ENCODE results near the gene NAA38. TPM values are rescaled to one million over a fixed set of nuclear protein-coding genes. Genes with fewer than 3 reads are reported as not detected.
"Not testable (repeated sequence)": the region's sequence is repeated elsewhere in the genome, so short reads cannot be mapped to it uniquely, and the experiment has no call there.

Gene NAA38
- polyA plus RNA-seq, 12 donors, result 34.8 to 74.9 (median 41.8) TPM; not detected in 1

- DNase-seq, result peak; percentile 90
Observed at GRCh38 chr17:7833795-7834541, 23.4 kb downstream of the NAA38 start, which contains the start of gene KDM6B. Gene KDM6B, plus strand, starts transcription at chr17:7834217. Its CDS starts 11,338 bp downstream, at chr17:7845555.

- DNase-seq, result no peak
Observed at GRCh38 chr17:7833011-7833794, 24.2 kb downstream of the NAA38 start.

- DNase-seq, result no peak
Observed at GRCh38 chr17:7832431-7832830, 24.9 kb downstream of the NAA38 start.

GRCh38 chr17:7831233-7831632, 26.1 kb downstream of the NAA38 start:
- no peak for DNase-seq

GRCh38 chr17:7830616-7831015, 26.7 kb downstream of the NAA38 start:
- DNase-seq, result no peak

- DNase-seq, result no peak
Observed at GRCh38 chr17:7825206-7825990, 32.0 kb downstream of the NAA38 start.

GRCh38 chr17:7824021-7824924, 33.1 kb downstream of the NAA38 start:
- no peak for DNase-seq

GRCh38 chr17:7823581-7824001, 33.8 kb downstream of the NAA38 start:
- DNase-seq, result no peak

GRCh38 chr17:7822126-7822525, 35.2 kb downstream of the NAA38 start:
- no peak for DNase-seq

GRCh38 chr17:7820231-7820630, 37.1 kb downstream of the NAA38 start:
- no peak for DNase-seq

GRCh38 chr17:7818746-7819645, 38.4 kb downstream of the NAA38 start:
- DNase-seq, result no peak

GRCh38 chr17:7818026-7818425, 39.3 kb downstream of the NAA38 start:
- DNase-seq, result no peak

GRCh38 chr17:7817643-7817964, 39.8 kb downstream of the NAA38 start:
- DNase-seq, result no peak

- no peak for DNase-seq
Observed at GRCh38 chr17:7816926-7817642, 40.3 kb downstream of the NAA38 start.

GRCh38 chr17:7814969-7815368, 42.4 kb downstream of the NAA38 start:
- no peak for DNase-seq

- no peak for DNase-seq
Observed at GRCh38 chr17:7811251-7811650, 46.1 kb downstream of the NAA38 start.

GRCh38 chr17:7809791-7810343, 47.5 kb downstream of the NAA38 start:
- not testable (repeated sequence) for DNase-seq

GRCh38 chr17:7809086-7809790, 48.1 kb downstream of the NAA38 start:
- DNase-seq, result no peak

GRCh38 chr17:7807206-7807605, 50.2 kb downstream of the NAA38 start:
- DNase-seq, result no peak
